Brain microvascular endothelial cell (primary cell): ENCODE measurements around the gene SEMA3E.

Experiments
- DNase-seq: peaks from one replicate; pipeline ENCODE4 v3.0.0-alpha.2; 2020
- H3K27ac ChIP-seq: fragments of 250-450 bp; sonication (Bioruptor Pico); 2 replicates; pipeline ENCODE4 v1.5.1; 2020; ENCODE audit warnings: mild to moderate bottlenecking, moderate library complexity
- H3K27me3 ChIP-seq: fragments of 250-450 bp; sonication (Bioruptor Pico); replicated peaks from 2 replicates; pipeline ENCODE4 v1.5.1; 2020; ENCODE audit warnings: mild to moderate bottlenecking
- H3K36me3 ChIP-seq: fragments of 250-450 bp; sonication (Bioruptor Pico); replicated peaks from 2 replicates; pipeline ENCODE4 v1.5.1; 2020; ENCODE audit warnings: mild to moderate bottlenecking
- H3K4me3 ChIP-seq: 2 replicates; pipeline ENCODE4 v1.5.1; 2011; ENCODE audit warnings: low read depth, mild to moderate bottlenecking, control low read depth, low read length, moderate library complexity
- in situ Hi-C: cut with HindIII; loops from 2 replicates; pipeline ENCODE4 v1.10.0; 2017; ENCODE audit warnings: low sequenced_read_pairs, low pct_ligation_motif_present
- TF ChIP-seq, protein P1 (sequence below): IDR thresholded peaks from 2 replicates; pipeline ENCODE4 v1.5.1; 2011; ENCODE audit warnings: low read depth, mild to moderate bottlenecking, moderate library complexity, low read length, control low read depth, inconsistent platforms; ENCODE audit errors: missing control alignments

Gene SEMA3E

DNA sequence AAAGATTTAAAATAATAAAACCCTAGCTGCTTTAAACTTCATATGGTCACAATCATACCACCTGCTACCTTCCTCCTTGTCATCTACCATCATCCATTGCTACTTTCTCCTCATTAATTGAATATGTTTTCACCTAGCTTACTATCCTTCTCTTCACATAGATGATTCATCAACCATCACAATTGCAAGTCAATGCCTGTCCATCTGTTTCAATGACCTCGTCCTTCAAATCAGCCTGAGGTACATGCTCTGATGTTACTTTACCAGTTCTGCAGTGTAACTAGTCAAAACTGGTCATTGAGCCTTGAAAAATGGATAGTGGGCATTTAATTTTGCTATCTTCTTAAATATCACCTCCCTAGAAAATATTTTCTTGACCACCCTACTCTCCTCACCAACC, 164.7 kb downstream of the SEMA3E start:
- in situ Hi-C loops: no loop called here
- TF ChIP-seq, protein P1, sequence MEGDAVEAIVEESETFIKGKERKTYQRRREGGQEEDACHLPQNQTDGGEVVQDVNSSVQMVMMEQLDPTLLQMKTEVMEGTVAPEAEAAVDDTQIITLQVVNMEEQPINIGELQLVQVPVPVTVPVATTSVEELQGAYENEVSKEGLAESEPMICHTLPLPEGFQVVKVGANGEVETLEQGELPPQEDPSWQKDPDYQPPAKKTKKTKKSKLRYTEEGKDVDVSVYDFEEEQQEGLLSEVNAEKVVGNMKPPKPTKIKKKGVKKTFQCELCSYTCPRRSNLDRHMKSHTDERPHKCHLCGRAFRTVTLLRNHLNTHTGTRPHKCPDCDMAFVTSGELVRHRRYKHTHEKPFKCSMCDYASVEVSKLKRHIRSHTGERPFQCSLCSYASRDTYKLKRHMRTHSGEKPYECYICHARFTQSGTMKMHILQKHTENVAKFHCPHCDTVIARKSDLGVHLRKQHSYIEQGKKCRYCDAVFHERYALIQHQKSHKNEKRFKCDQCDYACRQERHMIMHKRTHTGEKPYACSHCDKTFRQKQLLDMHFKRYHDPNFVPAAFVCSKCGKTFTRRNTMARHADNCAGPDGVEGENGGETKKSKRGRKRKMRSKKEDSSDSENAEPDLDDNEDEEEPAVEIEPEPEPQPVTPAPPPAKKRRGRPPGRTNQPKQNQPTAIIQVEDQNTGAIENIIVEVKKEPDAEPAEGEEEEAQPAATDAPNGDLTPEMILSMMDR: no peak
- H3K36me3 ChIP-seq: no peaks in the 10 kb centered on the region
- DNase-seq: no peak
- no peaks in the 10 kb centered on the region for H3K27me3 ChIP-seq
- no peak overlapping the region for H3K27ac ChIP-seq
- no peak overlapping the region for H3K4me3 ChIP-seq

DNA sequence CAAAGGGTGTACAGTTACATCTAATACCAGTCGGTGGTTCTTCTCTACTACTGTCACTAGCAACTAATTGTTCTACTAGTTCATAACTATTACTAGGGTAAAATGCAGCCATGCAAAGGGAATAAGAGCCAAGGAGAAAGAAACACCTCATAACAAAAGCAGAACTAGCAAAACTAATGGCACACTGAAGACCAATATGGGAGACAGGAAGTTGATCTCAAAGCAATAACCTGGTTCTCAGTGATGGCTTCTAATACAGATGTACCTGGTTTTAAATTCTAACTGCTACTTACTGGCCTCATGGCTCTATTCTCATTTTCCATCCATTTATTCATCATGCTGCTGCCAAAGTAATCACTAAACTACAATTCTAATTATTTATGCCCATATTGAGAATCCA, 170.3 kb downstream of the SEMA3E start:
- DNase-seq: no peak
- Histone ChIP-seq H3K4me3 (no peak overlapping the region), H3K27me3 (no peaks in the 10 kb centered on the region), H3K36me3 (no peaks in the 10 kb centered on the region), H3K27ac (no peak overlapping the region)
- TF ChIP-seq, protein P1: no peak
- in situ Hi-C loops: no loop called here

DNA sequence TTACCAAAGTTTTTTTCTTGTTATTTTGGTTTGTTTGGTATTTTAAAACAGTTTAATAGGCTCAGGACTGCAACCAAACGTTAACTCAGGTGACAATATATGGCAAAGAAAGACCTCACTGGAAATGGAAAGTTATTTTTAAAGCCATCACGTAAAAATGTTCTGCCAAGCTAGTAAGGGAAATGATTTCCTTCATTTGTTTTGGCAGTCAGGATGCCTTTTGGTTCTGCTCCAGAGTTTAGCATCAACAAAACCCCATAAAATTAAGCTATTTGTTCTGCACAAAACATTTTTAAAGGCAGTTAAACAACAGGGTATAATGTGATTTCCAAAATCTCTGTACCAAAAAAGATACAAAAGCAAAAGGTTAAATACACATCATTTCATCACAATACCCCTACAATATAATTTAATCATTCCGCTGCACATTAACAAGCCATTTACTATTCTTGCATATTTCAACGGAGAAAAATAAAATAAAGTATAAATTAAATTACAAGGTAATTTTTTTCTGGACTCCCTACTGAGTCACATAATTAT, 172.4 kb downstream of the SEMA3E start:
- Histone ChIP-seq H3K36me3 (no peaks in the 10 kb centered on the region), H3K27ac (no peak overlapping the region), H3K27me3 (no peaks in the 10 kb centered on the region), H3K4me3 (no peak overlapping the region)
- in situ Hi-C loops: no loop called here
- DNase-seq: no peak
- TF ChIP-seq, protein P1: no peak

DNA sequence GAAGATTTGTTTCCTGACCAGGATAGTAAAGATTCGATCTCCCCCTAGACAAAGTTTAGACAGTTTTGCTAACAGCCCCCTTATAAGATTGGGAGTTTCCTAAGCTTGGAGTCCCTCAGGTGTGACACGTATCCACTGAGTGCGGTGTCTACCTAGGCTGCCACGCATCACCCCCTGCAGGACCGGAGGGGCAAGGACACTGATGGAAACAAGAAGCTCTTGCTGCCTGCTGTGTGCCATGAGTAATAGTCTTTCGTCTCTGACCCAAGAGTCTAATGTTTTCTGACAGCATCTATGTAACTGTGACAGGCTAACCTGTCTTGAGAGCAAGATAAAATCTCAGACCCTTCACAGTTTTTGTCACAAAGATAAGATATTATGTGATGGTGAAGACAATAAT, 173.5 kb downstream of the SEMA3E start:
- no peak for DNase-seq

DNA sequence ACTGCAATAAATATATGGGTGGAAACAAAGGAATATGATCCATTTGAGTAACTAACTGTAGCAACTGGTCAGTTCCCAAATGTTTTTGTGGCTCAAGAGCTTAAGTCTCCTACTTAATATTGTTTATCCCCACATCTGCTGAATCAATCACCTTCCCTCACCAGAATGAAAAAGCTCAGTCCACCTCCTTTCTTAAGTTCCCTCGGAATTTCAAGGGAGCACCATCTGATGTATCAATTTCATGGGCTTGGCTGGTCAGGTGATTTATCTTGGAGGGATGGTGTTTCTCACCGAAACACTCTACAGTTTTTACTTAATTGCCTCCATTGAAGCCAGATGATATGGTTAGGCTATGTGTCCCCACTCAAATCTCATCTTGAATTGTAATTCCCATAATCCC, 176.6 kb downstream of the SEMA3E start:
- in situ Hi-C loops: no loop called here
- Histone ChIP-seq H3K36me3 (no peaks in the 10 kb centered on the region), H3K27me3 (no peaks in the 10 kb centered on the region), H3K27ac (no peak overlapping the region), H3K4me3 (no peak overlapping the region)
- TF ChIP-seq, protein P1: no peak
- no peak for DNase-seq

More for the DNA sequence above, 173.5 kb downstream of the SEMA3E start:
- TF ChIP-seq, protein P1: peak; percentile 31
- H3K36me3 ChIP-seq: no peaks in the 10 kb centered on the region
- no peak overlapping the region for H3K27ac ChIP-seq
- H3K4me3 ChIP-seq: no peak overlapping the region
- in situ Hi-C loops: no loop called here
- H3K27me3 ChIP-seq: no peaks in the 10 kb centered on the region

DNA sequence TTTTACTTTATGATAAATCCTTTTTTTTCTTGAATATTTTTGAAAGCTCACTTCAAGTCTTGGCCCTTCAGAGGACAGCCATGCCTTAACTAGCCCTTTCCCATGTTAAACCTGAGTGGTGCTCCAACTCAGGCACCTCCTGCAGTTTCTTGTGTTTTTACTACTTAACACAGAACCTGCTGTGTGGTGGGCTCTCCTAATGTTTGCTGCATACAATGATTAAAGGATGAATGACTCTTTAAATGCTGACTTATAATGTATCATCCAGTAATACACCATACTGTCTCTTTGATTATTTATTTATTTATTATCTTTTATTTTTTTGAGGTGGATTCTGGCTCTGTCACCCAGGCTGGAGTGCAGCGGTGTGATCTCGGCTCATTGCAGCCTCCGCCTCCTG, 179.4 kb downstream of the SEMA3E start:
- no peak overlapping the region for H3K27ac ChIP-seq
- DNase-seq: no peak
- H3K4me3 ChIP-seq: no peak overlapping the region
- no peaks in the 10 kb centered on the region for H3K27me3 ChIP-seq
- no peaks in the 10 kb centered on the region for H3K36me3 ChIP-seq
- TF ChIP-seq, protein P1: no peak
- in situ Hi-C loops: no loop called here
